GM12864 (cell line): Measurements from ENCODE around the gene ZNF597.
A peak's percentile ranks its signal among the peaks of the same experiment; 100 is the strongest.

Source experiments
- DNase-seq: peaks from one replicate; pipeline ENCODE4 v3.0.0-alpha.2; 2011; ENCODE audit warnings: low read depth
- H3K4me3 ChIP-seq: 2 replicates; pipeline ENCODE4 v1.5.1; 2011; ENCODE audit warnings: mild to moderate bottlenecking, low read depth, low read length, control low read depth
- CTCF ChIP-seq: IDR thresholded peaks from 2 replicates; pipeline ENCODE4 v1.5.1; 2011; ENCODE audit warnings: low read depth, mild to moderate bottlenecking, moderate library complexity, low read length, control low read depth, inconsistent platforms; ENCODE audit errors: missing control alignments

ZNF597 gene

GRCh38 chr16:3443108-3444031 lies at the start of gene ZNF597, which contains the start of gene NAA60:
Gene ZNF597, minus strand, starts transcription at chr16:3443504. Its CDS starts 351 bp downstream, at chr16:3443153.
Gene NAA60, plus strand, starts transcription at chr16:3443680. Its CDS starts 32,548 bp downstream, at chr16:3476228.
- TF ChIP-seq CTCF = no peak
- peak within 1 kb of the TSS; percentile 68 for H3K4me3 ChIP-seq
- peak; percentile 82 for DNase-seq

- no peak for TF ChIP-seq CTCF
- H3K4me3 ChIP-seq = no peak overlapping the region
- DNase-seq = no peak
Measured at GRCh38 chr16:3492356-3492755, 49.1 kb upstream of the ZNF597 start.

- no peak for DNase-seq
- peak; percentile 13 for TF ChIP-seq CTCF
- no peak overlapping the region for H3K4me3 ChIP-seq
Measured at GRCh38 chr16:3490911-3491629, 47.8 kb upstream of the ZNF597 start.

DNA sequence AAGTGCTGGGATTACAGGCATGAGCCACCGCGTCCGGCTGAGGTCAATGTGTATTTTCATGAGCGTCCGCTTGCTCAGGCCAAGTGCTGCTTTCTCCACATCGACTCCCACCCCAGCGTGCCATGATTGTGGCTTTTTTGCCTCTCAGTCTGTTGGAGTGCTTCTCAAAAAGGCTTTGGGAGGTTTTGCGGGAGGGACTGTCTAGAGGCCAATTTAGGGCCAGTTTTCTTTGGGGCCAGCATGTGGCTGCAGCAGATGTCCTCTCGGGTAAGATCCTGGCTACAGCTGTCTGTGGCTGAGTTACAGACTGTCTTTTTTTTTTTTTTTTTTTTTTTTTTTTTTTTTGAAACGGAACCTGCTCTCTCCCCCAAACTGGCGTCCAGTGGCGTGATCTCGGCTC lies 45.5 kb upstream of the ZNF597 start:
- H3K4me3 ChIP-seq = no peak overlapping the region
- no peak for TF ChIP-seq CTCF
- DNase-seq = no peak

- DNase-seq = no peak
- no peak for TF ChIP-seq CTCF
- no peak overlapping the region for H3K4me3 ChIP-seq
Measured at GRCh38 chr16:3487521-3488410, 44.5 kb upstream of the ZNF597 start.

GRCh38 chr16:3486506-3487215 lies 43.4 kb upstream of the ZNF597 start:
- no peak for TF ChIP-seq CTCF
- DNase-seq = no peak
- H3K4me3 ChIP-seq = no peak overlapping the region
